ENCODE results near the gene KLHL26.

The KLHL26 gene

DNA sequence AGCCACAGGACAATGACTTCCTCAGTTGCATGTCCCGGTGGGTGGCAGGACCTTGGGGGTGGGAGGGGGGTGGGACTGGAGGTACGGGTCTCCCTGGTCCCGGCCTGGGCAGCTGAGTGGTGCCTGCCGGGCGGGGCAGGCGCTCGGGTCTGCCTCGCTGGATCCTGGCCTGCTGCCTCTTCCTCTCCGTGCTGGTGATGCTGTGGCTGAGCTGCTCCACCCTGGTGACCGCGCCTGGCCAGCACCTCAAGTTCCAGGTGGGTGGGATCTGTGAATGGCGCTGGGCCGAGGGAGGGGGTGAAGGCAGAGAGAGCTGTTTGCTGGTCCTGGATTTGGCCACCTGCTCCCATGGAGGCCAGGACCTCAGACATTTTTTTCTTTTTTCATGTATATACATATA lies 18.6 kb upstream of the KLHL26 start:
- TF ChIP-seq, protein P1, sequence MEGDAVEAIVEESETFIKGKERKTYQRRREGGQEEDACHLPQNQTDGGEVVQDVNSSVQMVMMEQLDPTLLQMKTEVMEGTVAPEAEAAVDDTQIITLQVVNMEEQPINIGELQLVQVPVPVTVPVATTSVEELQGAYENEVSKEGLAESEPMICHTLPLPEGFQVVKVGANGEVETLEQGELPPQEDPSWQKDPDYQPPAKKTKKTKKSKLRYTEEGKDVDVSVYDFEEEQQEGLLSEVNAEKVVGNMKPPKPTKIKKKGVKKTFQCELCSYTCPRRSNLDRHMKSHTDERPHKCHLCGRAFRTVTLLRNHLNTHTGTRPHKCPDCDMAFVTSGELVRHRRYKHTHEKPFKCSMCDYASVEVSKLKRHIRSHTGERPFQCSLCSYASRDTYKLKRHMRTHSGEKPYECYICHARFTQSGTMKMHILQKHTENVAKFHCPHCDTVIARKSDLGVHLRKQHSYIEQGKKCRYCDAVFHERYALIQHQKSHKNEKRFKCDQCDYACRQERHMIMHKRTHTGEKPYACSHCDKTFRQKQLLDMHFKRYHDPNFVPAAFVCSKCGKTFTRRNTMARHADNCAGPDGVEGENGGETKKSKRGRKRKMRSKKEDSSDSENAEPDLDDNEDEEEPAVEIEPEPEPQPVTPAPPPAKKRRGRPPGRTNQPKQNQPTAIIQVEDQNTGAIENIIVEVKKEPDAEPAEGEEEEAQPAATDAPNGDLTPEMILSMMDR (IDR thresholded peaks at IDR 0.05): no peak
- no peaks in the 10 kb centered on the region for H3K9me3 ChIP-seq
- H3K36me3 ChIP-seq: no peaks in the 10 kb centered on the region
- peaks cover 88% of the 10 kb centered on the region for H3K27me3 ChIP-seq
- H3K4me1 ChIP-seq (ENCODE audit: control insufficient read depth in 1 of 2, insufficient read depth in 1 of 2, low read depth in 1 of 2, low read length in 1 of 2): no peaks in the 10 kb centered on the region
- H3K4me3 ChIP-seq (ENCODE audit: low read depth in 1 of 2, low read length in 1 of 2): no peak overlapping the region
- no peak overlapping the region for H3K27ac ChIP-seq

DNA sequence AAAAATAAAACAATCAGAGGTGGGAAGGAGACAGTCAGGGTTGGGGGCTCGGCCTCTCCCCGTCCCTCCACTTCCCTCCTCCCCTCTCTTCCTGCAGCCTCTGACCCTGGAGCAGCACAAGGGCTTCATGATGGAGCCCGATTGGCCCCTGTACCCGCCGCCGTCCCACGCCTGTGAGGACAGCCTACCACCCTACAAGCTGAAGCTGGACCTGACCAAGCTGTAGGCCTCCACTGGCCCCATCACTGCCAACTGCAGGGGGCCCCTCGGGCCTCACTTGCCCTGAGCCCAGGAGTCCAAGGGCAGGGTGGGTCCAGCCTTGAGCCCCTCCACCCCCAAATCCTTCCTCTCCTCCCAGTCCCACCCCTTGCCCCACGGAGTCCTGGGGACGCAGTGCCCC lies 16.5 kb upstream of the KLHL26 start:
- H3K27me3 ChIP-seq: peaks cover 87% of the 10 kb centered on the region
- no peak overlapping the region for H3K27ac ChIP-seq
- TF ChIP-seq, protein P1 (IDR thresholded peaks at IDR 0.05): no peak
- H3K4me3 ChIP-seq (ENCODE audit: low read depth in 1 of 2, low read length in 1 of 2): no peak overlapping the region
- no peaks in the 10 kb centered on the region for H3K9me3 ChIP-seq
- H3K36me3 ChIP-seq: no peaks in the 10 kb centered on the region
- H3K4me1 ChIP-seq (ENCODE audit: control insufficient read depth in 1 of 2, insufficient read depth in 1 of 2, low read depth in 1 of 2, low read length in 1 of 2): no peaks in the 10 kb centered on the region

DNA sequence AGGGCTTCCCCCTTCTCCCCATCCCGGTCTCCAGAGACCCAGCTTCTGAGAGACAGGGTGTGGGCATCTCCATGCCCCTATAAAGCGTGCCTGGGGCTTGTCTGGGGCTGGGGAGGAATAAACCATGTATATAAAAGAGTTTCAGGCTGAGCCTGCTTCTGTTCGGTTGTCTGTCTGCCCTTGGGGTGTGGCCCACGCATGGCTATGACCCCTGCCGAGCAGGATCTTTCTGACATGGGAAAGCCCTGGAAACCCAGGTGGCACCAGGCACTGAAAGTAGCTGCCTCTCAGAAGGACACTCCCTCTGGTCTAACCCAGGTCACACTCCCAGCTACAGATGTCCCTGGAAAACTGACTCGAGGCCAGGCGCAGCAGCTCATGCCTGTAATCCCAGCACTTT lies 15.9 kb upstream of the KLHL26 start:
- Histone ChIP-seq H3K27me3 (peaks cover 84% of the 10 kb centered on the region), H3K4me1 (ENCODE audit: control insufficient read depth in 1 of 2, insufficient read depth in 1 of 2, low read depth in 1 of 2, low read length in 1 of 2) (no peaks in the 10 kb centered on the region), H3K36me3 (no peaks in the 10 kb centered on the region), H3K27ac (no peak overlapping the region), H3K4me3 (ENCODE audit: low read depth in 1 of 2, low read length in 1 of 2) (no peak overlapping the region), H3K9me3 (no peaks in the 10 kb centered on the region)
- TF ChIP-seq, protein P1 (IDR thresholded peaks at IDR 0.05): no peak

DNA sequence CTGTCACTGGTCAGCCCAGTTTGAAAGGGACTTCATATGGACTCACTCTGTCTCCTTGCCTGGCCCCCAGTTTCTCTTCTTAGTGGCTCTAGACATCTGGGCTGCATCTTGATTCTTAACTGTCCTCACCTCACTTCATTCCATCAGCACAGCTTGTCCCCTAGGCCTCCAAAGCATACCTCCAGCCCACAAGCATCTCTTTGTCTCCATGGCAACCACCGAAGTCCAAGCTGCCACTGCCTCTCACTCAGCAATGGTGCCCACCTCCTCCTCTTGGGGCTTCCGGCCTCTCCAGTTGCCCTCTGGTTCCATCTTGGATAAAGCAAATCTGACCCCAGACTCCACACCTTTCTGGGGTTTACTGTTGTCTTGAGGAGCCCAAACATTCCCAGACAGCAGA lies 9.9 kb upstream of the KLHL26 start:
- Histone ChIP-seq H3K27me3 (peaks cover 71% of the 10 kb centered on the region), H3K4me3 (ENCODE audit: low read depth in 1 of 2, low read length in 1 of 2) (no peak overlapping the region), H3K4me1 (ENCODE audit: control insufficient read depth in 1 of 2, insufficient read depth in 1 of 2, low read depth in 1 of 2, low read length in 1 of 2) (no peaks in the 10 kb centered on the region), H3K27ac (no peak overlapping the region), H3K9me3 (no peaks in the 10 kb centered on the region), H3K36me3 (no peaks in the 10 kb centered on the region)
- TF ChIP-seq, protein P1 (IDR thresholded peaks at IDR 0.05): no peak

DNA sequence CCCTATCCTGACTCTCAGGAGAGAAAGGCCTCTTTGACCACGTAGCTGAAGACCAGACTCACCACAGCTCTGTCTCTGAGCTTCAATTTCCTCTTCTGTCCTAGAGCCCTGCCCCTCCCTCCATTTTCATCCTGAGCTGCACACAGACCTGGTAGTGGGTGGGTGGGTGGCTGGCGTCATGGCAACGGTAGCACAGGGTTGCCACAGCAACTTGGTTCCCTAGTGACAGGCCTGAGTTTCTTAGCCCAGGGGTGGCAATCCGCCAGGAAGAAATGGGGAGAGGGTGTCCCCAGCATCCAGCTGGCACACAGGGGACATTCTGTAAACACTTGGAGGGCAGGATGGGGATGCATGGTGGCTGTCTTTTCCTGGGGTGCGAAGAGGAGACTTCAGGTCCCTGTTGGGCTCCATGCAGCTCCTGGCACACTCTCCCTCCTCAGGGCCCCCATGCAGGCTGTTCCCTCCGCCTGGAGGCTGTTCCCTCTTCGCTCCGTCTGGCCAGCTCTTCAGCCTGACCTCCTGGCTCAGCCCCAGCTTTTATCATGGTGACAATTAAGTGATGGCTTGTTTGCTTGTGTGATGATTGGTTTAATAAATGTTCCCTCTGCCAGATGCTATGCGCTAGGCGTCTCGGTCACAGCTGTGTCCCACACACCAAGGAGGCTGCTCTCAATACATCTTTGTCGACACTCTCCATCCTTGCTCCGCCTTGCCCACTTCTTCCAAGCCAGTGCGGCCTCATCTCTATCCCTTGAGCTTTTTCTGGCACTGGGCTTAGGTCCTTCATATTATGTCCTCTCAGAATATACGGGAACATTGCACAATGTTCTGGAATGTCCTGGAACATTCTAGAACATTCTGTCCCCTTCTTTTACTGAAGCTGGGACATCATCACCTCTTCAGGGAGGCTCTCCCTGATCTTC lies 7.4 kb upstream of the KLHL26 start:
- Histone ChIP-seq H3K9me3 (no peaks in the 10 kb centered on the region), H3K36me3 (no peaks in the 10 kb centered on the region), H3K27ac (no peak overlapping the region), H3K4me3 (ENCODE audit: low read depth in 1 of 2, low read length in 1 of 2) (no peak overlapping the region), H3K27me3 (peaks cover 61% of the 10 kb centered on the region), H3K4me1 (ENCODE audit: control insufficient read depth in 1 of 2, insufficient read depth in 1 of 2, low read depth in 1 of 2, low read length in 1 of 2) (no peaks in the 10 kb centered on the region)
- TF ChIP-seq, protein P1 (IDR thresholded peaks at IDR 0.05): no peak
